Neural progenitor cell (in vitro differentiated cells): ENCODE measurements around the gene LIMD2.

Experiments
- EZH2 ChIP-seq: fragments of 200-600 bp; sonication (generic); IDR thresholded peaks from 2 replicates; pipeline ENCODE4 v1.6.1; 2017; ENCODE audit warnings: antibody characterized with exemption, mild to moderate bottlenecking, moderate library complexity
- TF ChIP-seq, protein P1 (sequence below): fragments of 200-600 bp; sonication (generic); IDR thresholded peaks from 2 replicates; pipeline ENCODE4 v1.5.1; 2017; ENCODE audit warnings: antibody characterized with exemption, mild to moderate bottlenecking

GRCh38 chr17:63680700-63681099, 19.2 kb downstream of the LIMD2 start:
- TF ChIP-seq EZH2: no peak
- TF ChIP-seq, protein P1, sequence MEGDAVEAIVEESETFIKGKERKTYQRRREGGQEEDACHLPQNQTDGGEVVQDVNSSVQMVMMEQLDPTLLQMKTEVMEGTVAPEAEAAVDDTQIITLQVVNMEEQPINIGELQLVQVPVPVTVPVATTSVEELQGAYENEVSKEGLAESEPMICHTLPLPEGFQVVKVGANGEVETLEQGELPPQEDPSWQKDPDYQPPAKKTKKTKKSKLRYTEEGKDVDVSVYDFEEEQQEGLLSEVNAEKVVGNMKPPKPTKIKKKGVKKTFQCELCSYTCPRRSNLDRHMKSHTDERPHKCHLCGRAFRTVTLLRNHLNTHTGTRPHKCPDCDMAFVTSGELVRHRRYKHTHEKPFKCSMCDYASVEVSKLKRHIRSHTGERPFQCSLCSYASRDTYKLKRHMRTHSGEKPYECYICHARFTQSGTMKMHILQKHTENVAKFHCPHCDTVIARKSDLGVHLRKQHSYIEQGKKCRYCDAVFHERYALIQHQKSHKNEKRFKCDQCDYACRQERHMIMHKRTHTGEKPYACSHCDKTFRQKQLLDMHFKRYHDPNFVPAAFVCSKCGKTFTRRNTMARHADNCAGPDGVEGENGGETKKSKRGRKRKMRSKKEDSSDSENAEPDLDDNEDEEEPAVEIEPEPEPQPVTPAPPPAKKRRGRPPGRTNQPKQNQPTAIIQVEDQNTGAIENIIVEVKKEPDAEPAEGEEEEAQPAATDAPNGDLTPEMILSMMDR: no peak
